A673 (cell line): ENCODE results near the gene NBAS. TPM values are rescaled to one million over a fixed set of nuclear protein-coding genes. Genes with fewer than 3 reads are reported as not detected.
A peak's percentile ranks its signal among the peaks of the same experiment; 100 is the strongest.

ENCODE experiments used
- BruUV-seq: library from RNA; stranded (reverse); fragments of 400-500 nt; replicated peaks from 2 replicates; lab custom pipeline; 2021; lab: Mats Ljungman, UMichigan
- CTCF ChIA-PET: fragments of 300-600 bp; sonication (Branson Sonifier 250); formaldehyde crosslinking; loops from one replicate; lab custom pipeline; 2022; ENCODE audit warnings: antibody characterized with exemption; lab: Charles Lee
- POLR2A ChIA-PET: fragments of 300-600 bp; sonication (Branson Sonifier 250); formaldehyde crosslinking; loops from one replicate; lab custom pipeline; 2022; ENCODE audit warnings: antibody characterized with exemption; ENCODE audit not compliant: low non-redundant PET; lab: Charles Lee
- DNase-seq: peaks from one replicate; pipeline ENCODE4 v3.0.0-alpha.2; 2015; ENCODE audit warnings: low spot score
- H3K27ac ChIP-seq: fragments of 200-600 bp; sonication (generic); 2 replicates; pipeline ENCODE4 v1.5.1; 2016; ENCODE audit warnings: mixed run types, low read depth, mild to moderate bottlenecking, mixed read lengths, antibody characterized with exemption, low read length; ENCODE audit not compliant: poor library complexity, severe bottlenecking
- H3K27me3 ChIP-seq: fragments of 200-600 bp; sonication (generic); replicated peaks from 2 replicates; pipeline ENCODE4 v1.6.1; 2017; ENCODE audit warnings: mixed run types, low read depth, mild to moderate bottlenecking, mixed read lengths, antibody characterized with exemption, low read length; ENCODE audit not compliant: insufficient read depth, poor library complexity
- H3K36me3 ChIP-seq: fragments of 200-600 bp; sonication (generic); 2 replicates; pipeline ENCODE4 v1.6.1; 2016; ENCODE audit warnings: mixed run types, mild to moderate bottlenecking, mixed read lengths, antibody characterized with exemption, low read length; ENCODE audit not compliant: insufficient read depth, poor library complexity, severe bottlenecking
- H3K4me1 ChIP-seq: fragments of 200-600 bp; sonication (generic); 2 replicates; pipeline ENCODE4 v1.6.1; 2017; ENCODE audit warnings: mixed run types, mild to moderate bottlenecking, mixed read lengths, antibody characterized with exemption, low read length; ENCODE audit not compliant: insufficient read depth, poor library complexity, severe bottlenecking
- H3K4me3 ChIP-seq: fragments of 200-600 bp; sonication (generic); 2 replicates; pipeline ENCODE4 v1.5.1; 2016; ENCODE audit warnings: low read depth, mixed run types, mild to moderate bottlenecking, mixed read lengths, low read length; ENCODE audit not compliant: poor library complexity, severe bottlenecking
- H3K9me3 ChIP-seq: fragments of 200-600 bp; sonication (generic); 2 replicates; pipeline ENCODE4 v1.6.1; 2016; ENCODE audit warnings: mixed run types, low read depth, mild to moderate bottlenecking, mixed read lengths, antibody characterized with exemption, low read length; ENCODE audit not compliant: poor library complexity, severe bottlenecking
- CTCF ChIP-seq: fragments of 300-800, 200-600 bp; sonication (generic); conservative IDR thresholded peaks from 2 replicates; pipeline ENCODE4 v1.5.1; 2017; ENCODE audit warnings: low read depth, mild to moderate bottlenecking, antibody characterized with exemption, low read length, moderate library complexity, mixed read lengths
- EZH2 ChIP-seq: fragments of 200-600 bp; sonication (generic); IDR thresholded peaks from 2 replicates; pipeline ENCODE4 v1.6.1; 2017; ENCODE audit warnings: borderline replicate concordance, low read depth, mild to moderate bottlenecking, mixed read lengths, antibody characterized with exemption, low read length; ENCODE audit not compliant: poor library complexity, severe bottlenecking
- intact Hi-C: fragments of 100-400 bp; cut with micrococcal nuclease; formaldehyde crosslinking; loops from one replicate; pipeline ENCODE4 v1.10.0; 2022; ENCODE audit not compliant: unreplicated experiment
- total RNA-seq: library from RNA; stranded (reverse); gene quantifications from 2 replicates; pipeline ENCODE4 v1.2.3, GENCODE V29; 2021

The NBAS gene
- total RNA-seq, 1 experiment from 2014 or later = 38.7 TPM

DNA sequence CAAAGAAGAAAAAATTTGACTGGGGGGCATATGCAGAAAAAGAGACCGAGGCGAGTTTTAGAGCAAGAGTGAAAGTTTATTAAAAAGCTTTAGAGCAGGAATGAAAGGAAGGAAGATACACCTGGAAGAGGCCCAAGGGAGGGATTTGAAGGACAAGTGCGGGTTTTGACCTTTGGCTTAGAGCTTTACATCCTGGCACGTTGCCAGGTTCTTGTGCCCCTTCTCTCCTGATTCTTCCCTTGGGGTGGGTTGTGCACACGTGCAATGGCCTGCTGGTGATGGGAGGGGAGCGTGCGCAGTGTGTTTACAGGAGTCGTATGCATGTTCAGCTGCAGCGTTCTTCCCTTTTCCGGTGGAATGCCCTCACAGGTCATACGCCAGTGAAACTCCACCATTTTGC is 208.8 kb downstream of the NBAS start:
- ChIA-PET CTCF (no interaction called here), POLR2A (no interaction called here)
- Histone ChIP-seq H3K4me3 (no peak overlapping the region), H3K4me1 (peaks cover 17% of the 10 kb centered on the region), H3K27ac (no peak overlapping the region), H3K9me3 (no peaks in the 10 kb centered on the region), H3K36me3 (no peaks in the 10 kb centered on the region), H3K27me3 (no peaks in the 10 kb centered on the region)
- BruUV-seq = no TSS peak
- no peak for DNase-seq
- no peak for TF ChIP-seq EZH2
- TF ChIP-seq CTCF = no peak
- intact Hi-C loops = no loop called here

- no TSS peak for BruUV-seq
- Histone ChIP-seq H3K4me3 (no peak overlapping the region), H3K36me3 (no peaks in the 10 kb centered on the region), H3K4me1 (peaks cover 17% of the 10 kb centered on the region), H3K27me3 (no peaks in the 10 kb centered on the region), H3K9me3 (no peaks in the 10 kb centered on the region), H3K27ac (peak overlapping the region; percentile 10)
- ChIA-PET CTCF (no interaction called here), POLR2A (no interaction called here)
- DNase-seq = peak; percentile 9
- TF ChIP-seq CTCF (no peak), EZH2 (no peak)
- intact Hi-C loops = no loop called here
These were observed 212.5 kb downstream of the NBAS start for GRCh38 chr2:15348636-15349035.

- Histone ChIP-seq H3K36me3 (no peaks in the 10 kb centered on the region), H3K27me3 (no peaks in the 10 kb centered on the region), H3K9me3 (no peaks in the 10 kb centered on the region), H3K4me1 (peaks cover 17% of the 10 kb centered on the region), H3K27ac (peak overlapping the region; percentile 10), H3K4me3 (no peak overlapping the region)
- DNase-seq = peak; percentile 48
- ChIA-PET CTCF (no interaction called here), POLR2A (no interaction called here)
- TF ChIP-seq EZH2 = no peak
- TF ChIP-seq CTCF = no peak
- BruUV-seq = no TSS peak
- intact Hi-C loops = no loop called here
These were observed 213.1 kb downstream of the NBAS start for GRCh38 chr2:15348045-15348444.
